DND-41 (cell line): ENCODE results near the gene GABRA6.

Source experiments
- ATAC-seq: fragments of 200-7000 bp; cut with Tn5 transposase; 3 replicates; pipeline ENCODE4 v1.9.1; 2021; ENCODE audit warnings: low read depth; ENCODE audit not compliant: insufficient read depth
- DNase-seq: peaks from one replicate; pipeline ENCODE4 v3.0.0-alpha.2; 2020
- H2AFZ ChIP-seq: 2 replicates; pipeline ENCODE4 v1.6.0; 2012; ENCODE audit warnings: low read depth, low read length
- H3K27ac ChIP-seq: 2 replicates; pipeline ENCODE4 v1.5.1; 2012; ENCODE audit warnings: low read length, inconsistent platforms
- H3K27me3 ChIP-seq: fragments of 200-600 bp; sonication (generic); 2 replicates; pipeline ENCODE4 v1.6.0; 2012; ENCODE audit warnings: low read length, mild to moderate bottlenecking, inconsistent platforms; ENCODE audit not compliant: insufficient read depth, poor library complexity
- H3K36me3 ChIP-seq: 2 replicates; pipeline ENCODE4 v1.5.1; 2012; ENCODE audit warnings: low read length, inconsistent platforms; ENCODE audit not compliant: insufficient read depth
- H3K4me1 ChIP-seq: 2 replicates; pipeline ENCODE4 v1.5.1; 2012; ENCODE audit warnings: mild to moderate bottlenecking, low read length; ENCODE audit not compliant: insufficient read depth
- H3K4me2 ChIP-seq: 2 replicates; pipeline ENCODE4 v1.6.0; 2012; ENCODE audit warnings: mild to moderate bottlenecking, moderate library complexity, low read length, inconsistent platforms; ENCODE audit not compliant: insufficient read depth
- H3K4me3 ChIP-seq, 2 experiments: fragments of 200-600 bp in 1 of 2; shearing (Covaris generic) in 1 of 2; 2 replicates each; pipeline ENCODE4 v1.5.1; 2012 to 2016; ENCODE audit warnings: inconsistent platforms in 2 of 2, low read length in 2 of 2, mild to moderate bottlenecking in 2 of 2, low read depth in 1 of 2, moderate library complexity in 1 of 2
- H3K79me2 ChIP-seq: 2 replicates; pipeline ENCODE4 v1.6.0; 2012; ENCODE audit warnings: low read length, inconsistent platforms; ENCODE audit not compliant: insufficient read depth
- H3K9ac ChIP-seq: 2 replicates; pipeline ENCODE4 v1.6.0; 2012; ENCODE audit warnings: low read depth, mild to moderate bottlenecking, inconsistent platforms, low read length, moderate library complexity
- H3K9me3 ChIP-seq: 2 replicates; pipeline ENCODE4 v1.5.1; 2012; ENCODE audit warnings: low read length, moderate library complexity, mild to moderate bottlenecking, inconsistent platforms; ENCODE audit not compliant: insufficient read depth, severe bottlenecking
- H4K20me1 ChIP-seq: 2 replicates; pipeline ENCODE4 v1.6.0; 2012; ENCODE audit warnings: low read length; ENCODE audit not compliant: insufficient read depth
- CTCF ChIP-seq: IDR thresholded peaks from 2 replicates; pipeline ENCODE4 v1.5.1; 2012; ENCODE audit warnings: borderline replicate concordance, low read length, moderate library complexity, mild to moderate bottlenecking; ENCODE audit not compliant: poor library complexity, severe bottlenecking; ENCODE audit errors: extremely low read depth
- EZH2 ChIP-seq: IDR thresholded peaks from 3 replicates; pipeline ENCODE4 v1.6.1; 2012; ENCODE audit warnings: borderline replicate concordance, low read depth, mild to moderate bottlenecking, moderate library complexity, low read length, inconsistent platforms; ENCODE audit not compliant: severe bottlenecking

Gene GABRA6

GRCh38 chr5:161740433-161740832 is 54.9 kb downstream of the GABRA6 start:
- Histone ChIP-seq H3K36me3 (no peaks in the 10 kb centered on the region), H3K4me2 (no peak overlapping the region), H3K9ac (no peak overlapping the region), H3K27ac (no peak overlapping the region), H4K20me1 (no peaks in the 10 kb centered on the region), H3K4me3 (no peak overlapping the region), H2AFZ (no peak overlapping the region), H3K27me3 (no peaks in the 10 kb centered on the region), H3K9me3 (no peaks in the 10 kb centered on the region), H3K79me2 (no peaks in the 10 kb centered on the region), H3K4me1 (no peaks in the 10 kb centered on the region)
- no peak for ATAC-seq
- DNase-seq, result no peak
- TF ChIP-seq CTCF, result no peak

- Histone ChIP-seq H3K4me2 (no peak overlapping the region), H4K20me1 (no peaks in the 10 kb centered on the region), H3K4me3 (no peak overlapping the region), H3K9ac (no peak overlapping the region), H3K79me2 (no peaks in the 10 kb centered on the region), H3K36me3 (no peaks in the 10 kb centered on the region), H3K27ac (no peak overlapping the region), H3K9me3 (no peaks in the 10 kb centered on the region), H2AFZ (no peak overlapping the region), H3K4me1 (no peaks in the 10 kb centered on the region), H3K27me3 (no peaks in the 10 kb centered on the region)
- DNase-seq (no peak), ATAC-seq (no peak)
- TF ChIP-seq CTCF, result no peak
- no peak for TF ChIP-seq EZH2
Observed at GRCh38 chr5:161744276-161744675, 58.8 kb downstream of the GABRA6 start.

- Histone ChIP-seq H3K9me3 (no peaks in the 10 kb centered on the region), H4K20me1 (no peaks in the 10 kb centered on the region), H3K27me3 (no peaks in the 10 kb centered on the region), H3K9ac (no peak overlapping the region), H3K4me3 (no peak overlapping the region), H3K79me2 (no peaks in the 10 kb centered on the region), H3K36me3 (no peaks in the 10 kb centered on the region), H2AFZ (no peak overlapping the region), H3K27ac (no peak overlapping the region), H3K4me2 (no peak overlapping the region), H3K4me1 (no peaks in the 10 kb centered on the region)
- ATAC-seq (no peak), DNase-seq (no peak)
- TF ChIP-seq CTCF (no peak), EZH2 (no peak)
Observed at GRCh38 chr5:161745392-161745791, 59.9 kb downstream of the GABRA6 start.

- Histone ChIP-seq H3K9me3 (no peaks in the 10 kb centered on the region), H2AFZ (no peak overlapping the region), H4K20me1 (no peaks in the 10 kb centered on the region), H3K9ac (no peak overlapping the region), H3K4me2 (no peak overlapping the region), H3K4me1 (no peaks in the 10 kb centered on the region), H3K27ac (no peak overlapping the region), H3K27me3 (no peaks in the 10 kb centered on the region), H3K36me3 (no peaks in the 10 kb centered on the region), H3K79me2 (no peaks in the 10 kb centered on the region), H3K4me3 (no peak overlapping the region)
- ATAC-seq (no peak), DNase-seq (no peak)
- TF ChIP-seq CTCF, result no peak
- TF ChIP-seq EZH2, result no peak
Observed at GRCh38 chr5:161751265-161751664, 65.7 kb downstream of the GABRA6 start.
